Left colon (tissue), 2 donors: ENCODE measurements around the gene TRAF3. TPM values are rescaled to one million over a fixed set of nuclear protein-coding genes. Genes with fewer than 3 reads are reported as not detected.

Experiments used
- ATAC-seq: fragments of 200-7000 bp; cut with Tn5 transposase; one replicate; pipeline ENCODE4 v1.9.1; 2020; ENCODE audit warnings: mild to moderate bottlenecking, moderate library complexity
- DNase-seq, 2 donors: peaks; one replicate each; pipeline ENCODE4 v3.0.0-alpha.2; 2020
- intact Hi-C, 2 donors: fragments of 100-400 bp; cut with DNase I in 1 of 2; cut with micrococcal nuclease in 1 of 2; formaldehyde crosslinking; loops; one replicate each; pipeline versions ENCODE4 v1.11.2 to v1.14.0; 2022; cut with DNase I, micrococcal nuclease
- total RNA-seq, 2 donors: library from RNA; stranded (reverse); fragmentation: NEBNext Ultra II Directional; extraction: Animal tissue kit (Norgen Biotek cat#: 25700); gene quantifications; one replicate each; pipeline ENCODE4 v1.2.1, GENCODE V29; 2021
- donor health status: DM: no; HTN: no; CAD: no.
- donor health status: DM: yes; HTN: yes; CAD: no.

TRAF3 gene
- total RNA-seq, 2 donors from 2014 or later, result 22.6 to 31.6 TPM

GRCh38 chr14:102949801-102950451 lies 172.7 kb downstream of the TRAF3 start:
- intact Hi-C loops, result no loop called here
- no peak for ATAC-seq
- no peak for DNase-seq

DNA sequence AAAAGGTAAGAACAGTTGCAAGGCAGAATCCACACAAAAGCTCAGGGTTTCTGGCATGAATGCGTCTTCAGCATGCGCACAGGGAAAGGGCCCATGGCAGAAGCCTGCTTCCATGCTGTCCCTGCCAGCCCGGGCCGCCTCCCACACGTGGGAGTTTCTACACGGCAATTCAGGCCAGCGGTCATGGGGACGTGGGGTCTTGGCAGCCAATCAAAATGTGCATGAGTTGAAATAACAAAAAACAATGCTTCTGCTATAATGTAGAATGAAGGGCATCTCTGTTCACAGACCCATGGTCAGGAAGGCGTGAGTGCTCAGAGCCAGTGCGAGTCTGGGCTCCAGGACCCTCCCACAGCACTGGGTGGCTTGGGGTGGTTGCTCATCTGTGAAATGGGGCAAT lies 173.8 kb downstream of the TRAF3 start:
- intact Hi-C loops, result no loop called here
- ATAC-seq (no peak), DNase-seq (no peak)

DNA sequence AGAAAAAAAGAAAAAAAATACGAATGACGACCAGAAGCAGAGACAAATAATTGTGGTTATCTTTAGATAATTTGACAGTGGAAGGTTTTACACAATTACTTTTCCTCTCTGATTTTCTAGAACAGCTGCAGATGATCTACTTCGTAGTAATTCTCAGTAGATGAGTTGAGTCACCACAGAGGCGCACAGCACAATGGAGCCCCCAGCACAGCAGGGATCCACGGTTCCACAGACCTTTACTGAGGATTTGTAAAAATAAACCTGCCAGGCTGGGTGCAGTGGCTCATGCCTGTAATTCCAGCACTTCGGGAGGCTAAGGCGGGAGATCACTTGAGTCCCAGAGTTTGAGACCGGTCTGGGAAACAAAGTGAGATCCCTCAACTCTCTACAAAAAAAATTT lies 174.6 kb downstream of the TRAF3 start:
- no peak for ATAC-seq
- no peak for DNase-seq

DNA sequence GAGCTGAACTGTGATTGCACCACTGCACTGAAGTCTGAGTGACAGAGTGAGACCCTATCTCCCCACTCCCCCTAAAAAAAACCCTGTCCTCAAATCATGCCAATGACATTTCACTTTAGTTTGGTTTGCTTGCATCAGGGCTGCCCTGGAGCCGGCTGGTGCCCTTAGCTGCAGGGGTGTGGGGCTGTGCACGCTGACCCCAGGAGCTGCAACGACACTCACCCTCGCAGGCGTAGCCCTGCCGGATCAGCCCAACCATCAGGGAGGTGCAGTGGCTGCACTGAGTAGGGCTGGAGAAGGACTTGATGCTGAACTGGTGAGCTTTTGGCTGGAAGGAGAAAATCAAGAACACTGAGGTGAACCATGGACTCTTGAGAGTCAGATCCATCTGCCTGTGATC lies 175.0 kb downstream of the TRAF3 start:
- DNase-seq, result no peak
- ATAC-seq, result no peak
- intact Hi-C loops, result no loop called here

More for the DNA sequence above, 174.6 kb downstream of the TRAF3 start:
- intact Hi-C loops, result no loop called here

DNA sequence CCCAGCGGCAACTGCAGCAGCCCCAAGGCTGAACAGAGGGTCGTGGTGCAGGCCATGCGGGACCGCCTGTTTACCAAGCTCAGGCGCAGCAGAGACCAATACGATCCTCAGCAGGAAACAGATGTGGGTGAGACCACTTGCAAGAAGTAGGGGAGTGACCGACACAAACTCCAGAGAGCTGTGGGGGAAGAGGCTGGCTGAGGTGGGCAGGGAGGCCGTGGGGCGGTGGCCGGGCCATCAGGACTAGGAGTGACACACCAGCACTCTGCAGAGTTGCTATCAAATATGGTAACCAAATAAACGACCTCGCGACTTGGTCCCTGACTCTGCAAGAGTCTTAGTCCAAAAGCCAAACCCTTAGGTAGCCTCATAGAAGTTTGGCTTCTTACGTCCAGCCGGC lies 175.9 kb downstream of the TRAF3 start:
- no peak for ATAC-seq
- intact Hi-C loops, result no loop called here

GRCh38 chr14:102954081-102954789 lies 177.0 kb downstream of the TRAF3 start:
- ATAC-seq (no peak), DNase-seq (no peak)
- intact Hi-C loops, result no loop called here

More for the DNA sequence above, 175.9 kb downstream of the TRAF3 start:
- no peak for DNase-seq

GRCh38 chr14:102955636-102956408 lies 178.6 kb downstream of the TRAF3 start:
- ATAC-seq (no peak), DNase-seq (no peak)
- intact Hi-C loops, result no loop called here

GRCh38 chr14:102957222-102957621 lies 180.0 kb downstream of the TRAF3 start:
- DNase-seq, result no peak
- intact Hi-C loops, result no loop called here
- ATAC-seq, result no peak

DNA sequence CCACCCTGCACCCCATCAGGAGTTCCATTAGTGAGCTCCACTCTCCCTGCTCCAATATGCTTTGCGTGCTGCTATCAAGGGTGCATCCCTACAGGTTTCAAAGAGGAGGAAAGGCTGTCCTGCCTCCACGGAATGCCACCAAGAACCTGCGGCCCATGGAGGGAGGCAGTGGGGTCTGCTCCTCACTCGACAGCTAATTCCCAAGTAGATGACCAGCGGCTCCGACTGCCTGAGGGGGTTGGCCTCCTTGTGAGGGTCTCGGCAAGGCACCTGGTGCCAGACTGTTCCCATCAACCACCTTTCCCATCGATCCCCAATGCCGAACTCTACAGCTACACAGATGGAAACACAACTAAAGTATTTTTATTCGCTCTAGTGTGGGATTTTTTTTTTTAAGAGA lies 181.2 kb downstream of the TRAF3 start:
- intact Hi-C loops, result no loop called here
- no peak for DNase-seq
- ATAC-seq, result no peak

Other genes with a start within 250 kb of the TRAF3 start
- gene RCOR1, start 184.8 kb upstream of the TRAF3 start, total RNA-seq, result 10 to 100 TPM; 35.7 to 36.2 TPM
- 100 to 1,000 TPM; 186 to 331 TPM for gene AMN, start 145.2 kb downstream of the TRAF3 start, total RNA-seq